ENCODE data around the gene MIDN.

MIDN gene

GRCh38 chr19:1284293-1284978, 36.1 kb downstream of the MIDN start:
- no peak for DNase-seq

- DNase-seq, result no peak
Observed at GRCh38 chr19:1284979-1285736, 36.8 kb downstream of the MIDN start.

DNA sequence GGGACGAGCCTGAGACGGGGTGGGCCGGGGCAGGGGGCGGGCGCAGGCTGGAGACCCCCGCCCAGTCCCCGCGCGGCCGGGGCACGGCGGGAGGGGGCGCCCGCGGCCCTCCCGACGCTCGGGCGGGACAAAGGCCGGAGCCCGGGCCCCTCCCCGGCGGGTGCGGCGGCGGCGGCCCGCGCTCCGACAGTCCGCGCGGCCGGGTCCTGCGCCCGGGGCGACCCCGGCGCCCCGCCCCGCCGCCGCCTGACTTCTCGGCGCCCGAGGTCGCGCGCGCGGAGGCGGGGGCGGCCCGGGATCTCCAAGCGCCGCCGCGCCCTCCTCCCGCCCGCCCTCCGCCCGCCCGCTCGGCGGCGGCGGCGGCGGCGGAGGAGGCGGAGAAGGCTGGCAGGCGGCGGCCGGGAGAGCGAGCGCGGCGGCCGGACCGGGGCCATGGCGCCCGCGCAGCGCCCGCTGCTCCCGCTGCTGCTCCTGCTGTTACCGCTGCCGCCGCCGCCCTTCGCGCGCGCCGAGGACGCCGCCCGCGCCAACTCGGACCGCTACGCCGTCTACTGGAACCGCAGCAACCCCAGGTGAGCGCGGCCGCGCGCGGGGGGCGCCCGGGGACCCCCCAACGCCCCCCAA, 37.5 kb downstream of the MIDN start, which contains the start of gene EFNA2:
Gene EFNA2 (plus strand): TSS at position 137 of the 624 bp plus-strand sequence. CDS start 296 bp downstream, at position 433.
- DNase-seq, result no peak

GRCh38 chr19:1286487-1287353, 38.3 kb downstream of the MIDN start:
- DNase-seq, result no peak

- DNase-seq, result no peak
Observed at GRCh38 chr19:1287354-1288225, 39.2 kb downstream of the MIDN start.

GRCh38 chr19:1288226-1288612, 39.8 kb downstream of the MIDN start:
- DNase-seq, result no peak

DNA sequence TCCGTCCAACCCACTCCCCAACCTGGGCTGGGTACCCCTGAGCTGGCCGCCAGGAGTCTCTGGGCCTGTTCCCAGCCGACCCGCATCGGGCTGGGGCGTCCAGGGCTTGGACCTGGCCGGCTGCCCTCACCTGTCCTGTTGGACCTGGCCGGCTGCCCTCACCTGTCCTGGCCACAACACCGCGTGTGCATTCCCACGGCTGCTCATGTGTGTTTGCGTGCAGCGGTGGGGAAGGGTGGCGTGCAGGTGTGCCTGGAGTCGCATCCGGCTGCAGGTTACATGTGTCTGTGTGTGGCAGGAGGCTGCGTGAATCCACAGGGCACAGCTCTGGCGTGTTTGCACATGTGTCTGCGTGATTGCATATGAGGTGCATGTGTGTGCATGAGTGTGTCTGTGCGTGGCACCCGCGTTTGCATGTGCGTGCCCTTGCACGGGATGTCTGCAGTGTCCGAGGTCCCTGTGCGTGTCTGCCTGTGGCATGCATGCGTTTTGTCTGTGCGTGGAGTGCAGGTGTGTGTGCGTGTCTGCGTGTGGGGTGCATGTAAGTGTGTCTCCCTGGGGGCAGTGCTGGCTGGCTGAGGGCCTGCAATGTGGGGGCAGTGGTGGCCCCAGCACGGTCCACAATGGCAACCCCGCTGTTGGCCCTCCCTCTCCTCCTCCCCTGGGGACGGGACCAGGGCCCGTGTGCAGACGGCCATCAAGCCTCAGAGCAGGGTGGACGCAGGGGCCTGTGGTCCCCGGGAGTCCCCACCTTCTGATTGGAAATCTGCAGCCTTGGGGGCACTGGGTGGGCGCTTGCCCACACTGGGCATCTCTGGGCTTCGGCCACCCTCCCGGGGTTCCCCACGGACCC, 40.7 kb downstream of the MIDN start:
- no peak for DNase-seq

- no peak for DNase-seq
Observed at GRCh38 chr19:1289686-1290025, 41.3 kb downstream of the MIDN start.

DNA sequence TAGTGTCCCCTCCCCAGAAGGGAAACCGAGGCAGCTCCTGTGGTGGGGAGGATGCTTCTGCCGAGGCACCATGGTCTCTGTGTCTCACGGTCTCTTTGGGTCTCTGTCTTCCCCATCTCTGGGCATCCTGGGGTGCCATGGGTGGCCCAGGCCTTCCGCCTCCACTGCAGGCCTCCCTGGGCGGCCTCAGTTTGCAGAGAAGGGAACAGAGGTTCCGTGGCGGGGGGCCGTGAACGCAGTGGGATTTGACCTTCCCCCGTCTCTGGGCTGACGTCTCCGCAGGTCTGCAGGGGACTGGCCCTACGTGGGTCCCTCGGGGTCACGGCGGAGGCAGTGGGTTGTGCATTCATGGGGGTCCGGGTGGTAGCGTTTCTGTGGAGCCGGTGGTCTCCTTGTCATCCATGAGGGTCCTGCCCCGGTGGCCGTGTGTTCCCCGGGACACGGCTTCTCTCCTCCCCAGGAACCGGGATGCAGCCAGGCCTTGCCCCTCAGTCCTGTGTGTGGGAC, 41.9 kb downstream of the MIDN start:
- DNase-seq, result no peak

GRCh38 chr19:1290703-1291651, 42.6 kb downstream of the MIDN start:
- no peak for DNase-seq

DNA sequence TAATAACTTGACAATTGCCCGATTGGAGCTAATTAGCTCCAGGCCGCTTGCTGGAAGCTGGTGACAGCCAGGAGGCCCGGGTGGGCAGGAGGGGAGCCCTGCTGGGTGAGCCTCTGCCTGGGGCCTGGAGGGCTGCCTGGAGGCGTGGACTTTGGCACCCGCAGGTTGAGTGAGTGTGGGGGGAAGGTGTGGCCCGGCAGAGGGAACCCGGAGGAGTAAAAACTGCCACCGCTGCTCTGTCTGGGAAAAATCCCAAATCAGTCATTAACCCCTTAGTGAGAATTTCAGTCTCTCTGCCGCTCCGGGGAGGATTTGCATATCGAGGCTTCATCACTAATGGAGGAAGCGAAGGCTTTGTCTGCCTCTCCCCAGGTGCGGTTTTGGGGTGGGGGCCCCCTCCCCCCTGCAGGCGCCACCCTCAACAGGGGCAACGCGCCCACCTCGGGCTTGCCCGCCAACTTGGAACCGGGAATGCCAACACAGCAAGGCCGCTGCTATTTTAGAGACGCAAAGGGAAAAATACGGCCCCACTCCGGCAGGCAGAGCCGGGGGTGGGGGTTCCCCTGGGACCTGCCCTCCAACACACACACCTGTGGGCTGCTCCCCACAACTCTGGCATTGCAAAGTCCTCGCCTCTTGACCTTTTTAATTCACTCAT, 43.5 kb downstream of the MIDN start:
- DNase-seq, result no peak

DNA sequence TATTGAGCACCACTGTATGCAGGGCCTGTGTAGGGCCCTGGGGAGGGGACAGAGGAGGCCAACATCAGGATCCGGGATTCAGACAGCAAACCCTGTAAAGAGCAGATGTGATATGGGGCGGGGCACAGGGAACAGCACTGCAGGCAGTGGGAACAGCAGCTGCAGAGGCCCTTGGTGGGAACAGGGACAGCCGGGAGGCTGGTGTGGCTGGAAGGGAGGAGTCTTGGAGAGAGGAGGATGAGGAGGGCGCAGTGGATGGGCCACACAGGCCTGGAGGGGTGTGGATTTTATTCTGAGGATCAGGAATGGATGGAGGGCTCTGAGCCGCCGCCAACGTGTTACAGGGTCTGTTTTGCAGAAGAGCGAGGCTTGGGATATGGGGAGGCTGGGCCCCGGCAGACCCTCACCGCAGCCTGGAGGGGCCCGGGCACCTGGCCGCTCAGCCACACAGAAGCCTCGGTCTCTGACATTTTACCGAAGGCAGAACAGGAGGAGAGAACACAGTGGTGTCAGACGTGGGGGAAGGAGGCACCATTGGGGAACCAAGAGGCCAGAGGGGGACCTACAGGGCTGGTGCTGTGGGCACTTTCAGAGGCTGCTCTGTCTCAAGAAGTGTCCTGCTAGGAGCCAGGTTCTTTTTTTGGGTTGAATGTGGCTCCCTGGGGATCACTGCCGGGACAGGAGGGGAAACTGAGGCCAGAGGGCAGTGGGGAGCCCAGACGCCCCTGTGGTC, 44.2 kb downstream of the MIDN start:
- DNase-seq, result no peak

DNA sequence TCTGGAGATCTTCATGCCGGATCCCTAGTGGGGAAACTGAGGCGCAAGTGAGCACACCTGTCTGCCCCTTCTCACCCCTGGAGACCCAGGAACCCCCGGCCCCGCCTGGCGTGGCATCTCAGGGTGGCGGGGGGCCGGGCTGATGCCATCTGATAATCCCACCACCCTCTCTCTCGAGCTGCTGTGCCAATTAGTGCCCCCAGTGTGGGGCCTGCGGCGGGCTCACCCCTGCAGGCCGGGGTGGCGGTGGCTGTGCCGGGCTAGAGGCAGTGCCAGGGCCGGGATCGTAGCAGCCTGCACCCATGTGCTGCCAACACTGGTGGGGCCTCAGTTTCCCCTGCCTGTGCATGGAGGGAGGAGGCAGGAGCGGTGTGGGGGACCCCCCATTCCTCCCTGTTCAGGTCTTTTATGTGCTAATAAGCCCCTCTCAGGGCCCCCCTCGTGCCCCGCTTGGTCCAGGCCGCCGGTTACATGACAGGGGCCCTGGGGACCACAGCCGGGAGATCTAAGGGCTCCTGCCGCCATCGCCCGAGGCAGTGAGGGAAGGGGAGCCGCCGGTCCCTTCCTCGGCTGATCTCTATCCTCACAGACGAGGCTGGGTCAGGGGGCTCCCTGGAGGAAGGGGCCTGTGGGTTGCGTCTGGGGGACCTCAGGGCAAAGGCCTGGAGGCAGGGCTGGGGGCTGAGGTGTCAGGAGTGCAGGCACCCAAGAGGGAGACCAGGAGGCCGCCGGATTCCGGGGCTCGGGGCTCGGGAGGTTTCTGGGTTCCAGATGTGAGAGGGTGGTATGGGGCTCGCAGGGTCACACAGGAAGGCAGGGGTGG, 45.6 kb downstream of the MIDN start:
- DNase-seq, result no peak

GRCh38 chr19:1294688-1295087, 46.3 kb downstream of the MIDN start:
- no peak for DNase-seq

DNA sequence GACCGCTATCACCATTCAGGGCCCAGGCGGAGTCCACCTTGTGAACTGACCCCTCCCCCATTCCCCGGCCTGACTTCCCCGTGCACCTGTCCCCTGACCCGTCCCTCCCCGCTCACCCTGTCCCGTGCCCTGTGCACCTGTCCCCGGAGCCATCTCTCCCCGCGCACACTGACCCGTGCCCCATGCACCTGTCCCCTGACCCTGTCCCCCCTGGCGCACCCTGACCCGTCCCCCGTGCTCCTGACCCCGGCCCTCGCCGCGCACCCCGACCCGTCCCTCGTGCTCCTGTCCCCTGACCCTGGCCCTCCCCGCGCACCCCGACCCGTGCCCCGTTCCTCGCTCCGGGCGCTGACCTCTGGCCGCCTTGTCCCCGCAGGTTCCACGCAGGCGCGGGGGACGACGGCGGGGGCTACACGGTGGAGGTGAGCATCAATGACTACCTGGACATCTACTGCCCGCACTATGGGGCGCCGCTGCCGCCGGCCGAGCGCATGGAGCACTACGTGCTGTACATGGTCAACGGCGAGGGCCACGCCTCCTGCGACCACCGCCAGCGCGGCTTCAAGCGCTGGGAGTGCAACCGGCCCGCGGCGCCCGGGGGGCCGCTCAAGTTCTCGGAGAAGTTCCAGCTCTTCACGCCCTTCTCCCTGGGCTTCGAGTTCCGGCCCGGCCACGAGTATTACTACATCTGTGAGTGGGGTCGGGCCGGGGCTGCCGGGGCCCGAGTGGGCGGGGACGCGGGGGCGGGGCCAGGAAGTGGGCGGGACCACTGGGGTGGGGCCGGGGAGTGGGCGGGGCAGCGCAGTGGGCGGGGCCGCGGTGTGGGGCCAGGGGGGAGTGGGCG, 47.0 kb downstream of the MIDN start:
- DNase-seq, result no peak

- no peak for DNase-seq
Observed at GRCh38 chr19:1296078-1296477, 47.7 kb downstream of the MIDN start.
